ENCODE data around the gene PPFIA3. TPM values are rescaled to one million over a fixed set of nuclear protein-coding genes. Genes with fewer than 3 reads are reported as not detected.

PPFIA3 gene
- total RNA-seq, 1 experiment from 2014 or later = 19.1 TPM

GRCh38 chr19:49098795-49099194 is 20.5 kb upstream of the PPFIA3 start:
- H3K27ac Mint-ChIP-seq = peak overlapping the region in 1 of 3 experiments; percentile 81; a peak in 2 of 7 replicates
- Histone ChIP-seq H4K20me1 (ENCODE audit: control insufficient read depth, insufficient read depth, insufficient read length) (no peaks in the 10 kb centered on the region), H3K23ac (ENCODE audit: insufficient read length, low read depth, low read length) (no peak overlapping the region), H3K56ac (ENCODE audit: insufficient read length, low read depth, low read length) (no peak overlapping the region), H4K91ac (ENCODE audit: insufficient read length, low read depth, low read length) (no peak overlapping the region), H3K4me2 (ENCODE audit: insufficient read depth, insufficient read length, low read length) (no peak overlapping the region), H3K4ac (ENCODE audit: low read depth, low read length) (no peak overlapping the region), H3K9me3 (ENCODE audit: control insufficient read depth, low read depth, low read length) (no peaks in the 10 kb centered on the region), H3K27me3 (ENCODE audit: insufficient read depth, low read length) (no peaks in the 10 kb centered on the region), H3K14ac (ENCODE audit: insufficient read depth, low read length) (no peak overlapping the region), H2BK5ac (ENCODE audit: insufficient read length, low read length) (no peak overlapping the region), H3K23me2 (ENCODE audit: insufficient read length, low read depth, low read length, poor library complexity, severe bottlenecking) (no peaks in the 10 kb centered on the region), H3K27ac (ENCODE audit: insufficient read length, low read depth, low read length) (no peak overlapping the region), H2BK20ac (ENCODE audit: low read depth, low read length, poor library complexity, severe bottlenecking) (no peak overlapping the region), H3K79me1 (ENCODE audit: insufficient read depth, low read depth, low read length, poor library complexity, severe bottlenecking) (no peaks in the 10 kb centered on the region), H2BK15ac (ENCODE audit: low read depth, low read length) (no peak overlapping the region), H2AFZ (ENCODE audit: low read length) (no peak overlapping the region), H3K18ac (ENCODE audit: insufficient read length, low read depth, low read length) (no peak overlapping the region), H3K79me2 (ENCODE audit: insufficient read depth, low read length) (no peaks in the 10 kb centered on the region), H3K4me1 (ENCODE audit: insufficient read depth, low read length) (no peaks in the 10 kb centered on the region), H4K8ac (replicated peaks; ENCODE audit: insufficient read length, low read depth, low read length) (no peak overlapping the region), H3K9ac (ENCODE audit: extremely low read depth, insufficient read length, low read length) (no peak overlapping the region), H4K5ac (ENCODE audit: insufficient read length, low read depth, low read length) (no peak overlapping the region), H2BK12ac (ENCODE audit: insufficient read length, low read depth, low read length) (no peak overlapping the region), H2AK5ac (ENCODE audit: insufficient read length, low read length) (no peak overlapping the region), H3T11ph (ENCODE audit: low read length) (no peak overlapping the region), H2BK120ac (ENCODE audit: low read depth, low read length, poor library complexity, severe bottlenecking) (no peak overlapping the region)
- peaks cover 38 to 84% (median 83%) of the 10 kb centered on the region in 3 experiments for H3K36me3 Mint-ChIP-seq (ENCODE audit: insufficient read depth in 1 of 3, low read depth in 3 of 3)
- peaks cover 4 to 14% of the 10 kb centered on the region in 2 experiments; a peak in 2 of 4 replicates for H3K4me1 Mint-ChIP-seq
- no peak for TF ChIP-seq CTCF (conservative IDR thresholded peaks at IDR 0.05)
- no peak overlapping the region for H3K4me3 Mint-ChIP-seq
- DNase-seq = no peak
- no peaks in the 10 kb centered on the region for H3K27me3 Mint-ChIP-seq (ENCODE audit: low read depth)
- no CpG with 5 or more reads among the region's 4 CpGs for WGBS (ENCODE audit: extremely low coverage, insufficient read length, low lambda C conversion rate)
- no peaks in the 10 kb centered on the region for H3K9me3 Mint-ChIP-seq
